Cardiac muscle cell (in vitro differentiated cells and primary cell): Measurements from ENCODE around the gene SELE. TPM values are rescaled to one million over a fixed set of nuclear protein-coding genes. Genes with fewer than 3 reads are reported as not detected.

Experiments used
- DNase-seq, 2 donors: peaks; one replicate each; pipeline versions ENCODE4 v3.0.0 to v3.0.0-alpha.2; 2010 to 2017; ENCODE audit warnings: low read depth in 1 of 2, low spot score in 1 of 2
- H3K27ac ChIP-seq: fragments of 200-600 bp; sonication (generic); 2 replicates; pipeline ENCODE4 v1.5.1; 2016
- H3K27me3 ChIP-seq: fragments of 200-600 bp; sonication (generic); 2 replicates; pipeline ENCODE4 v1.6.0; 2016; ENCODE audit warnings: control low read depth
- H3K36me3 ChIP-seq: fragments of 200-600 bp; sonication (generic); 2 replicates; pipeline ENCODE4 v1.5.1; 2016; ENCODE audit warnings: control low read depth
- H3K4me1 ChIP-seq: fragments of 200-600 bp; sonication (generic); 2 replicates; pipeline ENCODE4 v1.8.1; 2017; ENCODE audit warnings: low read depth, mild to moderate bottlenecking, mixed run types
- H3K4me3 ChIP-seq: fragments of 200-600 bp; sonication (generic); 2 replicates; pipeline ENCODE4 v1.5.1; 2016; ENCODE audit warnings: mild to moderate bottlenecking
- H3K9me3 ChIP-seq: fragments of 200-600 bp; sonication (generic); 2 replicates; pipeline ENCODE4 v1.5.1; 2017; ENCODE audit warnings: low read depth, mild to moderate bottlenecking, control low read depth
- polyA plus RNA-seq: library from polyadenylated mRNA; unstranded; fragments of >200 nt; fragmentation: Nextera tagmentation; extraction: Ambion mirVana; gene quantifications from 2 replicates; pipeline ENCODE4 v1.2.1, GENCODE V29; 2016
- total RNA-seq: library from RNA; depleted of rRNA; stranded (reverse); fragments of >200 nt; gene quantifications from 2 replicates; pipeline ENCODE4 v1.2.3, GENCODE V29; 2016
- TF ChIP-seq, protein P1 (sequence below): IDR thresholded peaks from 2 replicates; pipeline ENCODE4 v1.5.1; 2012; ENCODE audit warnings: low read depth, mild to moderate bottlenecking, low read length

Gene SELE
- total and polyA plus RNA-seq, 2 experiments from 2014 or later, result not detected

DNA sequence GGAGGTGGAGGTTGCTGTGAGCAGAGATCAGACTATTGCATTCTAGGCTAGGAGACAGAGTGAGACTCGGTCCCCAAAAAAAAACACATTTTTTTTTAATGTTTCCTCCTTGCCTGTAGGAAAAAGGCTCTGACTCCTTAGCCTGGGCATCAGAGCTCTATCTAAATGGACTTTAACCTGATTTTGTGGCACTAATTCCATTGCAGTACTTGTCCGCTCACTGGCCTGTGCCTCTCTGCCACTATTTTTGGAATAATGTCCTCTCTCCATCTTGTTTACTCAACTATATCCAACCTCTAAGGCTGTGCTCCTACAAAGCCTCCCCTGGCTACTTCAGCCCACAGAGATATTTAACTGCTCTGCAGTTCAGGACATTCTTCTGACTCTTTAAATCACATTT, 34.3 kb upstream of the SELE start:
- TF ChIP-seq, protein P1, sequence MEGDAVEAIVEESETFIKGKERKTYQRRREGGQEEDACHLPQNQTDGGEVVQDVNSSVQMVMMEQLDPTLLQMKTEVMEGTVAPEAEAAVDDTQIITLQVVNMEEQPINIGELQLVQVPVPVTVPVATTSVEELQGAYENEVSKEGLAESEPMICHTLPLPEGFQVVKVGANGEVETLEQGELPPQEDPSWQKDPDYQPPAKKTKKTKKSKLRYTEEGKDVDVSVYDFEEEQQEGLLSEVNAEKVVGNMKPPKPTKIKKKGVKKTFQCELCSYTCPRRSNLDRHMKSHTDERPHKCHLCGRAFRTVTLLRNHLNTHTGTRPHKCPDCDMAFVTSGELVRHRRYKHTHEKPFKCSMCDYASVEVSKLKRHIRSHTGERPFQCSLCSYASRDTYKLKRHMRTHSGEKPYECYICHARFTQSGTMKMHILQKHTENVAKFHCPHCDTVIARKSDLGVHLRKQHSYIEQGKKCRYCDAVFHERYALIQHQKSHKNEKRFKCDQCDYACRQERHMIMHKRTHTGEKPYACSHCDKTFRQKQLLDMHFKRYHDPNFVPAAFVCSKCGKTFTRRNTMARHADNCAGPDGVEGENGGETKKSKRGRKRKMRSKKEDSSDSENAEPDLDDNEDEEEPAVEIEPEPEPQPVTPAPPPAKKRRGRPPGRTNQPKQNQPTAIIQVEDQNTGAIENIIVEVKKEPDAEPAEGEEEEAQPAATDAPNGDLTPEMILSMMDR, result no peak
- Histone ChIP-seq H3K27ac (no peak overlapping the region), H3K27me3 (no peaks in the 10 kb centered on the region), H3K4me3 (no peak overlapping the region), H3K36me3 (no peaks in the 10 kb centered on the region), H3K9me3 (no peaks in the 10 kb centered on the region), H3K4me1 (no peaks in the 10 kb centered on the region)
- no peak for DNase-seq

GRCh38 chr1:169765580-169766331, 31.9 kb upstream of the SELE start:
- Histone ChIP-seq H3K27me3 (no peaks in the 10 kb centered on the region), H3K4me1 (no peaks in the 10 kb centered on the region)

GRCh38 chr1:169764919-169765318, 31.0 kb upstream of the SELE start:
- H3K27ac ChIP-seq, result no peak overlapping the region
- no peaks in the 10 kb centered on the region for H3K9me3 ChIP-seq
- no peaks in the 10 kb centered on the region for H3K27me3 ChIP-seq
- H3K36me3 ChIP-seq, result no peaks in the 10 kb centered on the region
- DNase-seq, result no peak
- TF ChIP-seq, protein P1, result no peak
- H3K4me1 ChIP-seq, result no peaks in the 10 kb centered on the region
- no peak overlapping the region for H3K4me3 ChIP-seq

More at GRCh38 chr1:169765580-169766331, 31.9 kb upstream of the SELE start:
- no peaks in the 10 kb centered on the region for H3K36me3 ChIP-seq
- no peak overlapping the region for H3K27ac ChIP-seq
- H3K9me3 ChIP-seq, result no peaks in the 10 kb centered on the region
- H3K4me3 ChIP-seq, result no peak overlapping the region
- DNase-seq, result no peak
- TF ChIP-seq, protein P1, result no peak

- no peak for DNase-seq
- Histone ChIP-seq H3K9me3 (no peaks in the 10 kb centered on the region), H3K4me1 (no peaks in the 10 kb centered on the region), H3K27me3 (no peaks in the 10 kb centered on the region), H3K36me3 (no peaks in the 10 kb centered on the region), H3K27ac (no peak overlapping the region), H3K4me3 (no peak overlapping the region)
- TF ChIP-seq, protein P1, result no peak
Measured at GRCh38 chr1:169762699-169763098, 28.8 kb upstream of the SELE start.

GRCh38 chr1:169759038-169759437, 25.2 kb upstream of the SELE start:
- Histone ChIP-seq H3K9me3 (no peaks in the 10 kb centered on the region), H3K36me3 (no peaks in the 10 kb centered on the region), H3K4me3 (no peak overlapping the region), H3K27me3 (no peaks in the 10 kb centered on the region), H3K27ac (no peak overlapping the region), H3K4me1 (no peaks in the 10 kb centered on the region)
- no peak for DNase-seq
- TF ChIP-seq, protein P1, result no peak
